Activated CD4-positive, alpha-beta memory T cell treated with anti-CD3 and anti-CD28 coated beads for 36 hours (primary cell): ENCODE measurements around the gene LRRC4B. TPM values are rescaled to one million over a fixed set of nuclear protein-coding genes. Genes with fewer than 3 reads are reported as not detected.

Source experiments
- CTCF ChIA-PET: fragments of 350-600 bp; sonication (Branson Sonifier 250); formaldehyde crosslinking; loops from one replicate; lab custom pipeline; 2021; ENCODE audit warnings: antibody characterized with exemption, inconsistent platforms; lab: Charles Lee
- POLR2A ChIA-PET: fragments of 350-600 bp; sonication (Branson Sonifier 250); formaldehyde crosslinking; loops from one replicate; lab custom pipeline; 2021; ENCODE audit warnings: antibody characterized with exemption; lab: Charles Lee
- DNase-seq: peaks from one replicate; pipeline ENCODE4 v3.0.0-alpha.2; 2020
- H3K27ac Mint-ChIP-seq: one replicate; pipeline ENCODE4 v1.8.0; 2021; ENCODE audit warnings: mixed read lengths
- H3K27me3 Mint-ChIP-seq: one replicate; pipeline ENCODE4 v1.8.0; 2021; ENCODE audit warnings: mixed read lengths
- H3K36me3 Mint-ChIP-seq: one replicate; pipeline ENCODE4 v1.8.0; 2021; ENCODE audit warnings: mixed read lengths
- H3K4me1 Mint-ChIP-seq: one replicate; pipeline ENCODE4 v1.8.0; 2021; ENCODE audit warnings: low read depth, mixed read lengths
- H3K4me3 Mint-ChIP-seq: one replicate; pipeline ENCODE4 v1.8.0; 2021; ENCODE audit warnings: mild to moderate bottlenecking, mixed read lengths
- H3K9me3 Mint-ChIP-seq: one replicate; pipeline ENCODE4 v1.8.0; 2021; ENCODE audit warnings: mixed read lengths
- intact Hi-C: fragments of 100-400 bp; cut with micrococcal nuclease; formaldehyde crosslinking; loops from one replicate; pipeline ENCODE4 v1.15.1; 2023
- total RNA-seq, 2 experiments: library from RNA; stranded (reverse); gene quantifications; one replicate each; pipeline ENCODE4 v1.2.3, GENCODE V29; 2021

The LRRC4B gene
- total RNA-seq, 2 experiments from 2014 or later: not detected

- Mint-ChIP-seq H3K27ac (no peak overlapping the region), H3K9me3 (no peaks in the 10 kb centered on the region), H3K4me3 (no peak overlapping the region), H3K36me3 (no peaks in the 10 kb centered on the region), H3K4me1 (peaks cover 14% of the 10 kb centered on the region), H3K27me3 (peaks cover 6% of the 10 kb centered on the region)
- no peak for DNase-seq
- CTCF ChIA-PET: no interaction called here
- POLR2A ChIA-PET: no interaction called here
- intact Hi-C loops: no loop called here
Measured at GRCh38 chr19:50514346-50515167, 53.7 kb downstream of the LRRC4B start.

- POLR2A ChIA-PET: no interaction called here
- no peak within 1 kb of the TSS for H3K4me3 Mint-ChIP-seq
- intact Hi-C loops: no loop called here
Measured at GRCh38 chr19:50513746-50514345, 54.4 kb downstream of the LRRC4B start, which contains the start of gene ASPDH. ASPDH (minus strand) TSS chr19:50513913; CDS start chr19:50513823, 90 bp downstream.

GRCh38 chr19:50512999-50513745 lies 55.1 kb downstream of the LRRC4B start:
- no peak for DNase-seq
- Mint-ChIP-seq H3K27me3 (peaks cover 5% of the 10 kb centered on the region), H3K4me1 (peaks cover 18% of the 10 kb centered on the region), H3K4me3 (no peak overlapping the region), H3K27ac (no peak overlapping the region), H3K9me3 (no peaks in the 10 kb centered on the region), H3K36me3 (peaks cover 3% of the 10 kb centered on the region)
- intact Hi-C loops: no loop called here
- ChIA-PET CTCF (no interaction called here), POLR2A (no interaction called here)

More at GRCh38 chr19:50513746-50514345, 54.4 kb downstream of the LRRC4B start, which contains the start of gene ASPDH:
- CTCF ChIA-PET: no interaction called here
- no peaks in the 10 kb centered on the region for H3K9me3 Mint-ChIP-seq
- no peak within 1 kb of the TSS for H3K27ac Mint-ChIP-seq
- peaks cover 6% of the 10 kb centered on the region for H3K27me3 Mint-ChIP-seq
- no peak for DNase-seq
- peaks cover 18% of the 10 kb centered on the region for H3K4me1 Mint-ChIP-seq
- H3K36me3 Mint-ChIP-seq: peaks cover 3% of the 10 kb centered on the region

GRCh38 chr19:50512112-50512998 lies 55.9 kb downstream of the LRRC4B start:
- Mint-ChIP-seq H3K27me3 (peaks cover 5% of the 10 kb centered on the region), H3K36me3 (peaks cover 3% of the 10 kb centered on the region), H3K9me3 (no peaks in the 10 kb centered on the region), H3K4me1 (peaks cover 18% of the 10 kb centered on the region), H3K27ac (no peak overlapping the region), H3K4me3 (no peak overlapping the region)
- intact Hi-C loops: no loop called here
- ChIA-PET CTCF (interaction anchor here (0.9 to 2.2 kb wide), 2 partner anchors 26 to 44 kb away, joined by 5 to 9 read pairs; no protein-coding TSS in a partner anchor), POLR2A (interaction anchor here (1.0 to 1.6 kb wide), 2 partner anchors 10 to 36 kb away, joined by 3 to 4 read pairs; partner anchors contain the start of genes EMC10 and GARIN5A)
- no peak for DNase-seq

GRCh38 chr19:50511069-50511822 lies 57.0 kb downstream of the LRRC4B start, which contains the start of gene JOSD2:
JOSD2 (minus strand) TSS chr19:50511191; CDS start chr19:50510431, 760 bp downstream.
- intact Hi-C loops: loop anchor here (1.0 to 2.0 kb wide), 5 partner anchors 35 to 598 kb away; partner anchors contain the start of genes CTU1, EMC10, GARIN5A and VRK3
- Mint-ChIP-seq H3K36me3 (peaks cover 3% of the 10 kb centered on the region), H3K27ac (peak within 1 kb of the TSS; percentile 82), H3K27me3 (peaks cover 5% of the 10 kb centered on the region), H3K4me3 (peak within 1 kb of the TSS; percentile 87), H3K9me3 (no peaks in the 10 kb centered on the region), H3K4me1 (peaks cover 18% of the 10 kb centered on the region)
- peak; percentile 98 for DNase-seq
- POLR2A ChIA-PET: interaction anchor here (0.6 to 1.6 kb wide), 6 partner anchors 11 to 154 kb away, joined by 3 to 6 read pairs (median 4); partner anchors contain the start of genes EMC10, GARIN5A and NR1H2
- CTCF ChIA-PET: interaction anchor here (0.8 to 2.2 kb wide), 4 partner anchors 25 to 154 kb away, joined by 4 to 9 read pairs (median 5); no protein-coding TSS in a partner anchor

GRCh38 chr19:50510700-50511068 lies 57.6 kb downstream of the LRRC4B start:
- intact Hi-C loops: loop anchor here (1.0 to 2.0 kb wide), 5 partner anchors 34 to 598 kb away; partner anchors contain the start of genes CTU1, EMC10, GARIN5A and VRK3
- H3K9me3 Mint-ChIP-seq: no peaks in the 10 kb centered on the region
- POLR2A ChIA-PET: interaction anchor here (0.6 to 1.0 kb wide), 4 partner anchors 32 to 153 kb away, joined by 3 to 6 read pairs (median 4); partner anchors contain the start of gene NR1H2
- H3K4me1 Mint-ChIP-seq: peaks cover 18% of the 10 kb centered on the region
- H3K4me3 Mint-ChIP-seq: peak overlapping the region; percentile 87
- H3K36me3 Mint-ChIP-seq: peaks cover 3% of the 10 kb centered on the region
- CTCF ChIA-PET: interaction anchor here (0.8 to 2.2 kb wide), 3 partner anchors 24 to 154 kb away, joined by 4 to 9 read pairs (median 5); no protein-coding TSS in a partner anchor
- peaks cover 5% of the 10 kb centered on the region for H3K27me3 Mint-ChIP-seq
- DNase-seq: no peak
- peak overlapping the region; percentile 82 for H3K27ac Mint-ChIP-seq

- H3K9me3 Mint-ChIP-seq: no peaks in the 10 kb centered on the region
- peaks cover 18% of the 10 kb centered on the region for H3K4me1 Mint-ChIP-seq
Measured at GRCh38 chr19:50510121-50510670, 58.0 kb downstream of the LRRC4B start.

GRCh38 chr19:50509366-50509765 lies 58.9 kb downstream of the LRRC4B start:
- CTCF ChIA-PET: interaction anchor here (0.6 to 1.2 kb wide), 3 partner anchors 21 to 35 kb away, joined by 3 to 6 read pairs (median 4); no protein-coding TSS in a partner anchor
- no peak for DNase-seq
- H3K36me3 Mint-ChIP-seq: peaks cover 3% of the 10 kb centered on the region
- POLR2A ChIA-PET: no interaction called here
- intact Hi-C loops: no loop called here
- H3K27me3 Mint-ChIP-seq: peaks cover 5% of the 10 kb centered on the region
- peak overlapping the region; percentile 45 for H3K4me3 Mint-ChIP-seq
- peaks cover 17% of the 10 kb centered on the region for H3K4me1 Mint-ChIP-seq
- H3K9me3 Mint-ChIP-seq: no peaks in the 10 kb centered on the region
- peak overlapping the region; percentile 42 for H3K27ac Mint-ChIP-seq

More at GRCh38 chr19:50510121-50510670, 58.0 kb downstream of the LRRC4B start:
- DNase-seq: no peak
- Mint-ChIP-seq H3K27ac (peak overlapping the region; percentile 82), H3K4me3 (peak overlapping the region; percentile 87), H3K27me3 (peaks cover 5% of the 10 kb centered on the region), H3K36me3 (peaks cover 3% of the 10 kb centered on the region)
- POLR2A ChIA-PET: no interaction called here
- CTCF ChIA-PET: interaction anchor here (1.2 to 2.2 kb wide), 2 partner anchors 22 to 46 kb away, joined by 3 to 9 read pairs; no protein-coding TSS in a partner anchor
- intact Hi-C loops: loop anchor here (2.0 kb wide), 2 partner anchors 149 to 599 kb away; partner anchors contain the start of gene CTU1

GRCh38 chr19:50508843-50509190 lies 59.4 kb downstream of the LRRC4B start:
- ChIA-PET POLR2A (no interaction called here), CTCF (interaction anchor here (1.1 to 1.2 kb wide), 2 partner anchors 20 to 22 kb away, joined by 3 to 4 read pairs; no protein-coding TSS in a partner anchor)
- intact Hi-C loops: no loop called here
- Mint-ChIP-seq H3K4me3 (no peak overlapping the region), H3K27me3 (peaks cover 3% of the 10 kb centered on the region), H3K36me3 (peaks cover 3% of the 10 kb centered on the region), H3K9me3 (no peaks in the 10 kb centered on the region), H3K4me1 (peaks cover 15% of the 10 kb centered on the region), H3K27ac (no peak overlapping the region)
- no peak for DNase-seq

- ChIA-PET CTCF (no interaction called here), POLR2A (no interaction called here)
- no peak for DNase-seq
- H3K27ac Mint-ChIP-seq: no peak overlapping the region
- H3K36me3 Mint-ChIP-seq: peaks cover 3% of the 10 kb centered on the region
- H3K9me3 Mint-ChIP-seq: no peaks in the 10 kb centered on the region
- H3K4me3 Mint-ChIP-seq: no peak overlapping the region
- H3K27me3 Mint-ChIP-seq: no peaks in the 10 kb centered on the region
- intact Hi-C loops: no loop called here
- H3K4me1 Mint-ChIP-seq: peaks cover 15% of the 10 kb centered on the region
Measured at GRCh38 chr19:50507376-50507775, 60.9 kb downstream of the LRRC4B start.
